ENCODE results near the gene NADSYN1. TPM values are rescaled to one million over a fixed set of nuclear protein-coding genes. Genes with fewer than 3 reads are reported as not detected.

The NADSYN1 gene
- polyA plus RNA-seq (2011; rRNA removed) (44.3 and 63.6 TPM in 2 replicates), polyA minus RNA-seq (2011; rRNA and poly(A)+ RNA removed) (60.8 and 95.6 TPM in 2 replicates)

GRCh38 chr11:71453037-71453917, at the start of gene NADSYN1:
TSS of gene NADSYN1 (plus strand) at chr11:71453203. CDS start at chr11:71453297, 94 bp downstream.
- peak; percentile 57 for DNase-seq (ENCODE audit: low read depth)
- ChIA-PET POLR2A (interaction anchor here (0.6 to 0.7 kb wide), 3 partner anchors 40 to 1053 kb away, joined by 4 to 11 read pairs (median 6); no protein-coding TSS in a partner anchor), CTCF (interaction anchor here (0.6 kb wide), 1 partner anchor 40 kb away, joined by 3 read pairs; no protein-coding TSS in a partner anchor)
- Histone ChIP-seq H3K4me3 (ENCODE audit: low read depth, low read length) (peak within 1 kb of the TSS; percentile 94), H3K36me3 (ENCODE audit: control insufficient read depth, insufficient read depth, low read length) (peaks cover 23% of the 10 kb centered on the region), H3K27me3 (ENCODE audit: control insufficient read depth, insufficient read depth, low read length) (no peaks in the 10 kb centered on the region)
- TF ChIP-seq, protein P1, sequence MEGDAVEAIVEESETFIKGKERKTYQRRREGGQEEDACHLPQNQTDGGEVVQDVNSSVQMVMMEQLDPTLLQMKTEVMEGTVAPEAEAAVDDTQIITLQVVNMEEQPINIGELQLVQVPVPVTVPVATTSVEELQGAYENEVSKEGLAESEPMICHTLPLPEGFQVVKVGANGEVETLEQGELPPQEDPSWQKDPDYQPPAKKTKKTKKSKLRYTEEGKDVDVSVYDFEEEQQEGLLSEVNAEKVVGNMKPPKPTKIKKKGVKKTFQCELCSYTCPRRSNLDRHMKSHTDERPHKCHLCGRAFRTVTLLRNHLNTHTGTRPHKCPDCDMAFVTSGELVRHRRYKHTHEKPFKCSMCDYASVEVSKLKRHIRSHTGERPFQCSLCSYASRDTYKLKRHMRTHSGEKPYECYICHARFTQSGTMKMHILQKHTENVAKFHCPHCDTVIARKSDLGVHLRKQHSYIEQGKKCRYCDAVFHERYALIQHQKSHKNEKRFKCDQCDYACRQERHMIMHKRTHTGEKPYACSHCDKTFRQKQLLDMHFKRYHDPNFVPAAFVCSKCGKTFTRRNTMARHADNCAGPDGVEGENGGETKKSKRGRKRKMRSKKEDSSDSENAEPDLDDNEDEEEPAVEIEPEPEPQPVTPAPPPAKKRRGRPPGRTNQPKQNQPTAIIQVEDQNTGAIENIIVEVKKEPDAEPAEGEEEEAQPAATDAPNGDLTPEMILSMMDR (IDR thresholded peaks at IDR 0.05; ENCODE audit: insufficient read depth, low read depth, low read length) = no peak

DNA sequence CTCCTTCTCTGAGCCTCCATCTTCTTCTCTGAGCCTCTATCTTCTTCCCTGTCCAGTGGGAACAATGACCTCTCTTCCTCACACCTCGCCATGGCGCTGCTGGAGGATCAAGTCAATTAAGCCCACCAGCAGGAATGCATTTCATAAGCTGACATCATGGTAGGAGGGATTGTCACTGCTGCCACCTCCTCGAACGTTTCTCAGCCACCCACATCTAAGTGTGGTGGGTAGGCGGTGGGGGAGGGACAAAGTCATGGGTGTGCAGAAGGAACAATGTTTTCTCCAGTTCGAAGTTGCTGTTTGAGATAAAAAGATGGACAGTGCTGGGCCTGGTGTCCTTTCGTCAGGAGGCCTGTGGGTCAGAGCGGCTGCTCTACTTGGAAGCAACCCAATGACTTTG, 48.8 kb upstream of the NADSYN1 start:
- Histone ChIP-seq H3K27me3 (ENCODE audit: control insufficient read depth, insufficient read depth, low read length) (no peaks in the 10 kb centered on the region; the same call in 1 of the 2 replicates), H3K4me3 (ENCODE audit: low read depth, low read length) (no peak overlapping the region), H3K36me3 (ENCODE audit: control insufficient read depth, insufficient read depth, low read length) (no peaks in the 10 kb centered on the region)
- ChIA-PET POLR2A (no interaction called here), CTCF (no interaction called here)
- TF ChIP-seq, protein P1 (IDR thresholded peaks at IDR 0.05; ENCODE audit: insufficient read depth, low read depth, low read length) = no peak
- no peak for DNase-seq (ENCODE audit: low read depth)

- no peaks in the 10 kb centered on the region for H3K27me3 ChIP-seq (ENCODE audit: control insufficient read depth, insufficient read depth, low read length)
- DNase-seq (ENCODE audit: low read depth) = no peak
- no peaks in the 10 kb centered on the region for H3K36me3 ChIP-seq (ENCODE audit: control insufficient read depth, insufficient read depth, low read length)
- ChIA-PET CTCF (interaction anchor here (1.2 kb wide), 1 partner anchor 70 kb away, joined by 3 read pairs; no protein-coding TSS in a partner anchor), POLR2A (no interaction called here)
- H3K4me3 ChIP-seq (ENCODE audit: low read depth, low read length) = no peak overlapping the region
- TF ChIP-seq, protein P1 (IDR thresholded peaks at IDR 0.05; ENCODE audit: insufficient read depth, low read depth, low read length) = no peak
Observed at GRCh38 chr11:71406681-71407080, 46.3 kb upstream of the NADSYN1 start.

DNA sequence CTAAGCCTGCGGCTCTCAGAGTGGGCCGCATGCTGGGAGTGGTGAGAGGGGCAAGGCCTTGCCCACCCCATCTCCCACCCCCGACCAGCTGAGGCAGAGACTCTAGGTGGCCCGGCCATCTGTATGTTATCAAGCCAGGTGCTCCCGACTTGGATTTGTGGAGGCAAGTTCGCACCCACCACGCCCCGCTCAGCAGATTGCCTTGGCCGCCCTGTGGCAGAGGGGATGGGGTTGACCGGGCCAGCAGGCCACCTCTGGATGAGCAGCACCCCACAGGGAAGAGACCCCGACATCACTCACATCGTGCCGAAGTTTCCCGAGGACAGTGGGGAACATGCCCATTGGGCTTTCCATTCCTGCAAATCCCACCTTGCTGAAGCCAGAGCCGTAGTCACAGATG, 45.6 kb upstream of the NADSYN1 start:
- Histone ChIP-seq H3K4me3 (ENCODE audit: low read depth, low read length) (no peak overlapping the region), H3K27me3 (ENCODE audit: control insufficient read depth, insufficient read depth, low read length) (no peaks in the 10 kb centered on the region), H3K36me3 (ENCODE audit: control insufficient read depth, insufficient read depth, low read length) (no peaks in the 10 kb centered on the region)
- TF ChIP-seq, protein P1 (IDR thresholded peaks at IDR 0.05; ENCODE audit: insufficient read depth, low read depth, low read length) = no peak
- ChIA-PET POLR2A (no interaction called here), CTCF (interaction anchor here (1.2 kb wide), 1 partner anchor 70 kb away, joined by 3 read pairs; no protein-coding TSS in a partner anchor)
- DNase-seq (ENCODE audit: low read depth) = no peak

DNA sequence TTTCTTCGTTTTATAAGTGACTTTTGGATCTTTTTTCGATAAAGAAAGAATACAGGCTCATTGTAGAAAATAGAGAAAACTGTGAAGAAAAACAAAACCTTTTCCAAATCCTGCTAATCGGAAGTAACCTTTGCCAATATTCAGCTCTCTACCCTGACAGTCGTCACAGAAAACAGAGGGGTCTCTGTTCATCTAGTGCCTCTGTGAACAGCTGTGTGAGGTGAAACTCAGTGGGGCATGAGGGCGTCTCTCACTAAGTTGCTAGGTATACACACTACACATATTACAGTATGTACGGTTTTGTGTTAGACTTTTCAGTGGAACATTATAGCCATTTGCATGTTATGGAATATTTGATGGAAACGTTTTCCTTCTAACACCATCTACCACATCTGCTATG, 44.2 kb upstream of the NADSYN1 start:
- no peaks in the 10 kb centered on the region for H3K27me3 ChIP-seq (ENCODE audit: control insufficient read depth, insufficient read depth, low read length)
- POLR2A ChIA-PET = no interaction called here
- H3K36me3 ChIP-seq (ENCODE audit: control insufficient read depth, insufficient read depth, low read length) = no peaks in the 10 kb centered on the region
- H3K4me3 ChIP-seq (ENCODE audit: low read depth, low read length) = no peak overlapping the region
- TF ChIP-seq, protein P1 (IDR thresholded peaks at IDR 0.05; ENCODE audit: insufficient read depth, low read depth, low read length) = no peak
- DNase-seq (ENCODE audit: low read depth) = no peak
- CTCF ChIA-PET = no interaction called here
